ENCODE measurements around the gene C9orf152.
"Not testable (repeated sequence)": the region's sequence is repeated elsewhere in the genome, so short reads cannot be mapped to it uniquely, and the experiment has no call there.

DNA sequence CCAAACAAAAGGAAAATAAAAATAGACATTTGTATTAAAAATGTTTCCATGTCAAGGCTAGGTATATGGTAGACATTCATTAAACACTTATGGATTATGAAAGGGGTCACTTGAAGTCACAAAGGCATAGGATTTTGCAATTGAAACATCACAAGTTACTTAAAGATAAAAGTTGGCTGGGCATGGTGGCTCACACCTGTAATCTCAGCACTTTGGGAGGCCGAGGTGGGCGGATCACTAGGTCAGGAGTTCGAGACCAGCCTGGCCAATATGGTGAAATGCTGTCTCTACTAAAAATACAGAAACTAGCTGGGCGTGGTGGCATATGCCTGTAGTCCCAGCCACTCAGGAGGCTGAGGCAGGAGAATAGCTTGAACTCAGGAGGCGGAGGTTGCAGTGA lies 43.8 kb upstream of the C9orf152 start:
- TF ChIP-seq CTCF (IDR thresholded peaks at IDR 0.05); POLR2A (IDR thresholded peaks at IDR 0.05; ENCODE audit: low read depth): not testable (repeated sequence)

Data from esophagus muscularis mucosa (tissue), 3 donors.